ENCODE results near the gene RNF138. TPM values are rescaled to one million over a fixed set of nuclear protein-coding genes. Genes with fewer than 3 reads are reported as not detected.

RNF138 gene
- total RNA-seq, 6 experiments from 2014 or later: 10.2 to 14.4 (median 13.6) TPM

DNA sequence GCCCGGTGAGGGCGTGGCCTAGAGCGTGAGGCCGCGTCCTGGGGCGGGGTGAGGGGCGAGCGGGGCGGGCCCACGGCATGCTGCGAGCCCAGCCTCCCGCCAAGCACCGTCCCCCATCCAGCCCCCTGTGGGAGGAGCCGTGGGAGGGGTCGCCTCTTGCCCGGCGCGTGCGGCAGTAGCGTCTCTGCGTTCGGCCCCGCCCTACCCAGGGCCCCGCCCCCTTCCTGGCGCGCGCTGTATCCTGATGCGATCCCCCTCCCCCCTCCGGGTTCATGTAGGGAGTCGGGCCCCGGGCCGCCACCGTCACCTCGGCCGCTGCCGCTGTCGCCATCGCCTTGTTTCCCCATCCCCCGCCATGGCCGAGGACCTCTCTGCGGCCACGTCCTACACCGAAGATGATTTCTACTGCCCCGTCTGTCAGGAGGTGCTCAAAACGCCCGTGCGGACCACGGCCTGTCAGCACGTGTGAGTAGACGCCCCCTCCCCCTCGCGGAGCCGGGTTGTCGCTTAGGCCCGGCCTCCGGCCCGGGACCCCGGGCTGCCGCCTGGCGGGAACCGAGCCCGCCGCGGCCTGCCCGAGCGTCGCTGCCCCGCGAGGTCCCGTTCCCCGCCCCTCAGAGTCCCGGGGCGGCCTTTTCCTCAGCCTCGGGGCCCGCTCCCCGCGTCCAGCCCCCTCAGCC is 888 bp downstream of the RNF138 start:
- peak overlapping the region; percentile 93 for H3K4me3 Mint-ChIP-seq
- no peaks in the 10 kb centered on the region for H3K9me3 Mint-ChIP-seq
- peak overlapping the region; percentile 97 for H3K27ac Mint-ChIP-seq
- TF ChIP-seq, protein P1, sequence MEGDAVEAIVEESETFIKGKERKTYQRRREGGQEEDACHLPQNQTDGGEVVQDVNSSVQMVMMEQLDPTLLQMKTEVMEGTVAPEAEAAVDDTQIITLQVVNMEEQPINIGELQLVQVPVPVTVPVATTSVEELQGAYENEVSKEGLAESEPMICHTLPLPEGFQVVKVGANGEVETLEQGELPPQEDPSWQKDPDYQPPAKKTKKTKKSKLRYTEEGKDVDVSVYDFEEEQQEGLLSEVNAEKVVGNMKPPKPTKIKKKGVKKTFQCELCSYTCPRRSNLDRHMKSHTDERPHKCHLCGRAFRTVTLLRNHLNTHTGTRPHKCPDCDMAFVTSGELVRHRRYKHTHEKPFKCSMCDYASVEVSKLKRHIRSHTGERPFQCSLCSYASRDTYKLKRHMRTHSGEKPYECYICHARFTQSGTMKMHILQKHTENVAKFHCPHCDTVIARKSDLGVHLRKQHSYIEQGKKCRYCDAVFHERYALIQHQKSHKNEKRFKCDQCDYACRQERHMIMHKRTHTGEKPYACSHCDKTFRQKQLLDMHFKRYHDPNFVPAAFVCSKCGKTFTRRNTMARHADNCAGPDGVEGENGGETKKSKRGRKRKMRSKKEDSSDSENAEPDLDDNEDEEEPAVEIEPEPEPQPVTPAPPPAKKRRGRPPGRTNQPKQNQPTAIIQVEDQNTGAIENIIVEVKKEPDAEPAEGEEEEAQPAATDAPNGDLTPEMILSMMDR (IDR thresholded peaks at IDR 0.05): peak; percentile 27; the same call in 1 of the 2 replicates
- peaks cover 30% of the 10 kb centered on the region for H3K36me3 Mint-ChIP-seq (ENCODE audit: low read depth)
- peaks cover 6% of the 10 kb centered on the region; the same call in 1 of the 2 replicates for H3K27me3 Mint-ChIP-seq (ENCODE audit: insufficient read depth)
- peaks cover 38% of the 10 kb centered on the region for H3K4me1 Mint-ChIP-seq (ENCODE audit: low read depth)
- DNase-seq: peak; percentile 94

GRCh38 chr18:32093102-32093511 is 1.4 kb downstream of the RNF138 start:
- Mint-ChIP-seq H3K9me3 (no peaks in the 10 kb centered on the region), H3K4me3 (peak overlapping the region; percentile 93), H3K27ac (peak overlapping the region; percentile 94), H3K4me1 (ENCODE audit: low read depth) (peaks cover 34% of the 10 kb centered on the region), H3K36me3 (ENCODE audit: low read depth) (peaks cover 30% of the 10 kb centered on the region), H3K27me3 (ENCODE audit: insufficient read depth) (peaks cover 8% of the 10 kb centered on the region; the same call in 1 of the 2 replicates)
- peak; percentile 45 for DNase-seq
- TF ChIP-seq, protein P1 (IDR thresholded peaks at IDR 0.05): no peak

GRCh38 chr18:32093523-32093922 is 1.8 kb downstream of the RNF138 start:
- H3K27ac Mint-ChIP-seq: peak overlapping the region; percentile 94
- peaks cover 34% of the 10 kb centered on the region for H3K4me1 Mint-ChIP-seq (ENCODE audit: low read depth)
- TF ChIP-seq, protein P1 (IDR thresholded peaks at IDR 0.05): no peak
- peak overlapping the region; percentile 93 for H3K4me3 Mint-ChIP-seq
- DNase-seq: no peak
- H3K36me3 Mint-ChIP-seq (ENCODE audit: low read depth): peaks cover 30% of the 10 kb centered on the region
- no peaks in the 10 kb centered on the region for H3K9me3 Mint-ChIP-seq
- H3K27me3 Mint-ChIP-seq (ENCODE audit: insufficient read depth): peaks cover 8% of the 10 kb centered on the region; the same call in 1 of the 2 replicates

GRCh38 chr18:32095192-32095899 is 3.7 kb downstream of the RNF138 start:
- TF ChIP-seq, protein P1 (IDR thresholded peaks at IDR 0.05): no peak
- peaks cover 44% of the 10 kb centered on the region for H3K4me1 Mint-ChIP-seq (ENCODE audit: low read depth)
- peaks cover 5% of the 10 kb centered on the region; the same call in 1 of the 2 replicates for H3K27me3 Mint-ChIP-seq (ENCODE audit: insufficient read depth)
- H3K36me3 Mint-ChIP-seq (ENCODE audit: low read depth): peaks cover 30% of the 10 kb centered on the region
- no peak for DNase-seq
- no peaks in the 10 kb centered on the region for H3K9me3 Mint-ChIP-seq
- H3K4me3 Mint-ChIP-seq: peak overlapping the region; percentile 46
- no peak overlapping the region for H3K27ac Mint-ChIP-seq

- H3K4me3 Mint-ChIP-seq: no peak overlapping the region
Measured at GRCh38 chr18:32095900-32096229, 4.2 kb downstream of the RNF138 start.

More at GRCh38 chr18:32095900-32096229, 4.2 kb downstream of the RNF138 start:
- peaks cover 44% of the 10 kb centered on the region for H3K4me1 Mint-ChIP-seq (ENCODE audit: low read depth)
- no peak overlapping the region for H3K27ac Mint-ChIP-seq
- peaks cover 30% of the 10 kb centered on the region for H3K36me3 Mint-ChIP-seq (ENCODE audit: low read depth)
- H3K27me3 Mint-ChIP-seq (ENCODE audit: insufficient read depth): peaks cover 5% of the 10 kb centered on the region; the same call in 1 of the 2 replicates
- no peaks in the 10 kb centered on the region for H3K9me3 Mint-ChIP-seq
- no peak for DNase-seq
- TF ChIP-seq, protein P1 (IDR thresholded peaks at IDR 0.05): no peak

Measured in HFFc6 (cell line).